ENCODE results near the gene PHLDB3. TPM values are rescaled to one million over a fixed set of nuclear protein-coding genes. Genes with fewer than 3 reads are reported as not detected.

The PHLDB3 gene
- polyA plus RNA-seq, 1 of the 3 experiments (the other 2 are of a cell fraction), result 15.6 TPM

- Histone ChIP-seq H3K4me2 (peak overlapping the region; percentile 97), H3K4me3 (ENCODE audit: low read depth in 2 of 2, low read length in 1 of 2) (peak overlapping the region in 1 of 2 experiments; percentile 98; a peak in 1 of 4 replicates), H3K9me2 (no peaks in the 10 kb centered on the region), H4K20me1 (ENCODE audit: insufficient read depth) (no peaks in the 10 kb centered on the region), H3F3A (replicated peaks; ENCODE audit: insufficient read depth) (peaks cover 10% of the 10 kb centered on the region), H3K27me3 (ENCODE audit: insufficient read depth) (no peaks in the 10 kb centered on the region), H3K27ac (ENCODE audit: low read depth in 2 of 2, low read length in 1 of 2) (no peak overlapping the region), H3K4me1 (ENCODE audit: control insufficient read depth in 1 of 2, insufficient read depth in 2 of 2, low read depth in 1 of 2, low read length in 1 of 2) (peaks cover 3 to 4% of the 10 kb centered on the region in 2 experiments; a peak in 1 of 4 replicates), H3K9ac (no peak overlapping the region), H3K36me3 (replicated peaks in 1 of 2; ENCODE audit: control insufficient read depth in 1 of 2, insufficient read depth in 2 of 2, low read length in 1 of 2) (no peaks in the 10 kb centered on the region), H3K79me2 (ENCODE audit: insufficient read depth) (no peaks in the 10 kb centered on the region), H3K9me3 (no peaks in the 10 kb centered on the region), H2AFZ (ENCODE audit: low read depth) (no peak overlapping the region)
- DNase-seq, result no peak
- 97% methylated on average over 23 of the region's 23 CpGs for WGBS (ENCODE audit: low lambda C conversion rate)
- ChIA-PET CTCF (no interaction called here), POLR2A (interaction anchor here (0.6 kb wide), 1 partner anchor 62 kb away, joined by 4 read pairs; no protein-coding TSS in a partner anchor)
- no peak for TF ChIP-seq REST (IDR thresholded peaks at IDR 0.05; ENCODE audit: low read depth, low read length)
- no peak for TF ChIP-seq POLR2AphosphoS5 (IDR thresholded peaks at IDR 0.05; ENCODE audit: low read depth, low read length)
- TF ChIP-seq SMC3 (IDR thresholded peaks at IDR 0.05; ENCODE audit: low read depth, low read length), result no peak
- no peak for TF ChIP-seq CHD2 (IDR thresholded peaks at IDR 0.05; ENCODE audit: low read length, partially characterized antibody)
- no peak for TF ChIP-seq TCF12 (IDR thresholded peaks at IDR 0.05)
- TF ChIP-seq GABPA (IDR thresholded peaks at IDR 0.05; ENCODE audit: low read depth), result no peak
- TF ChIP-seq GATA2 (CRISPR knock-in tag; IDR thresholded peaks at IDR 0.05), result no peak
- no peak for TF ChIP-seq PBX3 (IDR thresholded peaks at IDR 0.05)
- TF ChIP-seq EZH2phosphoT487 (IDR thresholded peaks at IDR 0.05; ENCODE audit: borderline replicate concordance, low read depth), result no peak
- TF ChIP-seq IRF3 (IDR thresholded peaks at IDR 0.05; ENCODE audit: low read depth, low read length), result no peak
- no peak for TF ChIP-seq TAF1 (IDR thresholded peaks at IDR 0.05; ENCODE audit: borderline replicate concordance, low read depth, low read length)
- no peak for TF ChIP-seq ZBTB33 (IDR thresholded peaks at IDR 0.05; ENCODE audit: borderline replicate concordance, low read depth)
- no peak for TF ChIP-seq CTCF (IDR thresholded peaks at IDR 0.05)
Observed at GRCh38 chr19:43502419-43502976, 2.0 kb downstream of the PHLDB3 start.

Measured in SK-N-SH (cell line).